H1 (cell line): ENCODE measurements around the gene HS6ST3. TPM values are rescaled to one million over a fixed set of nuclear protein-coding genes. Genes with fewer than 3 reads are reported as not detected.
A peak's percentile ranks its signal among the peaks of the same experiment; 100 is the strongest.

Experiments
- CTCF ChIA-PET: fragments of 300-600 bp; sonication (Branson Sonifier 250); formaldehyde crosslinking; loops from one replicate; lab custom pipeline; 2021; ENCODE audit not compliant: partially characterized antibody; lab: Charles Lee
- POLR2A ChIA-PET: fragments of 300-600 bp; sonication (Branson Sonifier 250); formaldehyde crosslinking; loops from one replicate; lab custom pipeline; 2021; ENCODE audit warnings: inconsistent platforms; ENCODE audit not compliant: partially characterized antibody; lab: Charles Lee
- DNase-seq, 2 experiments: peaks; one replicate each; pipeline versions ENCODE4 v3.0.0 to v3.0.0-alpha.2; 2010 to 2022; ENCODE audit warnings: low spot score in 2 of 2, low read depth in 1 of 2, mixed read lengths in 1 of 2
- FAIRE-seq: peaks from 2 replicates; lab custom pipeline; 2011; peaks lifted over from hg19 to GRCh38; lab: Jason Lieb, UNC
- H2AFZ ChIP-seq: 2 replicates; pipeline ENCODE4 v1.8.1; 2012; ENCODE audit warnings: low read length, inconsistent platforms
- H2AK5ac ChIP-seq: 2 replicates; pipeline ENCODE4 v1.6.1; 2013; ENCODE audit warnings: low read depth, low read length
- H2BK120ac ChIP-seq: replicated peaks from 2 replicates; pipeline ENCODE3; 2013; ENCODE audit warnings: low read depth, low read length, inconsistent platforms
- H2BK12ac ChIP-seq: 2 replicates; pipeline ENCODE4 v1.6.1; 2013; ENCODE audit warnings: low read depth, low read length
- H2BK15ac ChIP-seq: 2 replicates; pipeline ENCODE4 v1.6.1; 2013; ENCODE audit warnings: low read length
- H2BK20ac ChIP-seq: 2 replicates; pipeline ENCODE4 v1.6.1; 2013; ENCODE audit warnings: low read length
- H2BK5ac ChIP-seq: 2 replicates; pipeline ENCODE4 v1.6.1; 2013; ENCODE audit warnings: low read depth, low read length
- H3K14ac ChIP-seq: 2 replicates; pipeline ENCODE4 v1.6.1; 2013; ENCODE audit warnings: inconsistent platforms; ENCODE audit not compliant: insufficient read length
- H3K18ac ChIP-seq: 2 replicates; pipeline ENCODE4 v1.6.1; 2013; ENCODE audit warnings: low read length; ENCODE audit errors: extremely low read depth
- H3K23ac ChIP-seq: 2 replicates; pipeline ENCODE4 v1.6.1; 2013; ENCODE audit warnings: inconsistent platforms; ENCODE audit not compliant: insufficient read length
- H3K23me2 ChIP-seq: 2 replicates; pipeline ENCODE4 v1.6.1; 2013; ENCODE audit warnings: low read depth, low read length
- H3K27ac ChIP-seq: 2 replicates; pipeline ENCODE4 v1.6.1; 2011; ENCODE audit warnings: low read depth, low read length, inconsistent platforms
- H3K27me3 ChIP-seq, 4 experiments: replicated peaks in 1 of 4; 1 replicate in 1 of 4; 2 replicates in 3 of 4; pipeline versions ENCODE4 v1.6.1 to v1.8.1; 2011 to 2013; ENCODE audit warnings: low read length in 3 of 4, mild to moderate bottlenecking in 3 of 4, inconsistent platforms in 2 of 4, mixed read lengths in 2 of 4, moderate library complexity in 1 of 4; ENCODE audit not compliant: control insufficient read depth in 3 of 4, insufficient read depth in 3 of 4; ENCODE audit errors: extremely low read depth in 1 of 4
- H3K36me3 ChIP-seq, 4 experiments: 2 replicates each; pipeline versions ENCODE4 v1.6.1 to v1.8.1; 2011 to 2013; ENCODE audit warnings: mild to moderate bottlenecking in 4 of 4, low read length in 3 of 4, moderate library complexity in 2 of 4, control low read depth in 1 of 4, inconsistent platforms in 1 of 4; ENCODE audit not compliant: insufficient read depth in 4 of 4, control insufficient read depth in 2 of 4
- H3K4ac ChIP-seq: replicated peaks from 2 replicates; pipeline ENCODE3; 2013; ENCODE audit warnings: low read length, low read depth, mixed read lengths, inconsistent platforms; ENCODE audit not compliant: insufficient read length
- H3K4me1 ChIP-seq, 4 experiments: replicated peaks in 1 of 4; 1 replicate in 1 of 4; 2 replicates in 3 of 4; pipeline versions ENCODE4 v1.6.1 to v1.8.1; 2011 to 2013; ENCODE audit warnings: low read length in 3 of 4, inconsistent platforms in 2 of 4, mixed read lengths in 1 of 4; ENCODE audit not compliant: insufficient read depth in 4 of 4, control insufficient read depth in 3 of 4
- H3K4me2 ChIP-seq, 2 experiments: 2 replicates each; pipeline versions ENCODE4 v1.6.1 to v1.8.1; 2011 to 2013; ENCODE audit warnings: low read depth in 2 of 2, low read length in 2 of 2, control low read depth in 1 of 2, inconsistent platforms in 1 of 2, mild to moderate bottlenecking in 1 of 2; ENCODE audit not compliant: insufficient read depth in 1 of 2
- H3K4me3 ChIP-seq, 4 experiments: fragments of 200-600, 300-600 bp in 1 of 4; sonication (generic), shearing (Covaris generic), sonication (Bioruptor Twin) in 1 of 4; 2 replicates each; pipeline versions ENCODE4 v1.5.1 to v1.8.1; 2011 to 2016; ENCODE audit warnings: low read length in 4 of 4, low read depth in 3 of 4, control low read depth in 2 of 4, inconsistent platforms in 2 of 4, mild to moderate bottlenecking in 2 of 4, mixed read lengths in 1 of 4, moderate library complexity in 1 of 4; ENCODE audit not compliant: insufficient read depth in 2 of 4; ENCODE audit errors: extremely low read depth in 1 of 4
- H3K56ac ChIP-seq: replicated peaks from 2 replicates; pipeline ENCODE3; 2013; ENCODE audit warnings: low read depth, mild to moderate bottlenecking, mixed read lengths, low read length, inconsistent platforms; ENCODE audit not compliant: insufficient read length
- H3K79me1 ChIP-seq: 2 replicates; pipeline ENCODE4 v1.6.1; 2013; ENCODE audit warnings: low read depth, low read length, control low read depth
- H3K79me2 ChIP-seq, 2 experiments: 2 replicates each; pipeline versions ENCODE4 v1.6.1 to v1.8.1; 2012 to 2013; ENCODE audit warnings: low read length in 2 of 2, mild to moderate bottlenecking in 2 of 2, inconsistent platforms in 1 of 2; ENCODE audit not compliant: insufficient read depth in 2 of 2, control insufficient read depth in 1 of 2
- H3K9ac ChIP-seq, 4 experiments: replicated peaks in 1 of 4; 1 replicate in 1 of 4; 2 replicates in 3 of 4; pipeline versions ENCODE4 v1.6.1 to v1.8.1; 2011 to 2013; ENCODE audit warnings: low read depth in 3 of 4, low read length in 3 of 4, control low read depth in 2 of 4, mild to moderate bottlenecking in 2 of 4, moderate library complexity in 2 of 4, inconsistent platforms in 1 of 4; ENCODE audit errors: extremely low read depth in 1 of 4
- H3K9me3 ChIP-seq, 2 experiments: 2 replicates each; pipeline versions ENCODE4 v1.6.1 to v1.8.1; 2012 to 2013; ENCODE audit warnings: mild to moderate bottlenecking in 2 of 2, moderate library complexity in 2 of 2, control low read depth in 1 of 2, inconsistent platforms in 1 of 2, low read depth in 1 of 2, low read length in 1 of 2, mixed read lengths in 1 of 2; ENCODE audit not compliant: insufficient read depth in 2 of 2
- H4K20me1 ChIP-seq, 2 experiments: replicated peaks in 1 of 2; 2 replicates each; pipeline versions ENCODE3 to v1.8.1; 2011 to 2013; ENCODE audit warnings: inconsistent platforms in 2 of 2, low read length in 2 of 2, mild to moderate bottlenecking in 1 of 2; ENCODE audit not compliant: insufficient read depth in 2 of 2, control insufficient read depth in 1 of 2
- H4K5ac ChIP-seq: 2 replicates; pipeline ENCODE4 v1.6.1; 2013; ENCODE audit warnings: low read length, low read depth, mixed read lengths, inconsistent platforms; ENCODE audit not compliant: insufficient read length
- H4K8ac ChIP-seq: 2 replicates; pipeline ENCODE4 v1.8.0; 2013; ENCODE audit warnings: mild to moderate bottlenecking, moderate library complexity, low read length, inconsistent platforms; ENCODE audit not compliant: insufficient read depth; ENCODE audit errors: extremely low read depth
- H4K91ac ChIP-seq: replicated peaks from 2 replicates; pipeline ENCODE3; 2013; ENCODE audit warnings: low read length, mixed read lengths, inconsistent platforms; ENCODE audit not compliant: insufficient read length
- CHD2 ChIP-seq: IDR thresholded peaks from 2 replicates; pipeline ENCODE4 v1.6.1; 2012; ENCODE audit warnings: low read length, improper control_type of control experiment
- CREB1 ChIP-seq: IDR thresholded peaks from 2 replicates; pipeline ENCODE4 v1.6.1; 2012; ENCODE audit warnings: inconsistent platforms
- EGR1 ChIP-seq: IDR thresholded peaks from 2 replicates; pipeline ENCODE4 v1.6.1; 2011; ENCODE audit warnings: low read depth, low read length, borderline replicate concordance
- MAFK ChIP-seq: IDR thresholded peaks from 2 replicates; pipeline ENCODE4 v1.6.1; 2012; ENCODE audit warnings: low read depth, mild to moderate bottlenecking, improper control_type of control experiment, low read length
- PHF8 ChIP-seq: fragments of 200-600 bp; sonication (generic); conservative IDR thresholded peaks from 2 replicates; pipeline ENCODE4 v1.7.1; 2012; ENCODE audit warnings: low read depth, mild to moderate bottlenecking, inconsistent platforms, low read length, moderate library complexity
- RAD21 ChIP-seq, 2 experiments: IDR thresholded peaks in 1 of 2; conservative IDR thresholded peaks in 1 of 2; 2 replicates each; pipeline ENCODE4 v1.6.1; 2011; ENCODE audit warnings: low read depth in 2 of 2, low read length in 2 of 2, improper control_type of control experiment in 1 of 2, inconsistent platforms in 1 of 2, mild to moderate bottlenecking in 1 of 2, moderate library complexity in 1 of 2
- RFX5 ChIP-seq: IDR thresholded peaks from 2 replicates; pipeline ENCODE4 v1.6.1; 2011; ENCODE audit warnings: low read depth, low read length, improper control_type of control experiment, borderline replicate concordance
- RNF2 ChIP-seq: fragments of 200-900, 300-1000 bp; sonication (generic); IDR thresholded peaks from 2 replicates; pipeline ENCODE4 v1.7.1; 2016; ENCODE audit warnings: borderline replicate concordance, low read depth, mild to moderate bottlenecking, antibody characterized with exemption, low read length; ENCODE audit not compliant: poor library complexity, severe bottlenecking; ENCODE audit errors: missing control alignments
- SAP30 ChIP-seq: fragments of 300-600 bp; sonication (generic); IDR thresholded peaks from 2 replicates; pipeline ENCODE4 v1.7.1; 2012; ENCODE audit warnings: low read length, moderate library complexity, mild to moderate bottlenecking, inconsistent platforms; ENCODE audit not compliant: insufficient read depth, insufficient replicate concordance
- ZNF274 ChIP-seq: IDR thresholded peaks from 2 replicates; pipeline ENCODE4 v1.7.0; 2012; ENCODE audit warnings: low read length, borderline replicate concordance; ENCODE audit errors: extremely low read depth
- WGBS, 2 experiments: shearing (Covaris generic) in 1 of 2; methylation state at CpG; one replicate each; pipeline versions ENCODE4 v1.1.6 to v1.1.7; 2013 to 2015; ENCODE audit warnings: low lambda C conversion rate in 2 of 2, mixed read lengths in 2 of 2, inconsistent platforms in 1 of 2, low coverage in 1 of 2, missing lambda C conversion rate in 1 of 2; ENCODE audit not compliant: insufficient replicate concordance in 2 of 2, insufficient coverage in 1 of 2, insufficient read length in 1 of 2; ENCODE audit errors: extremely low coverage in 1 of 2, missing lambda C conversion rate in 1 of 2; 5-methylcytosine and 5-hydroxymethylcytosine counted together
- polyA plus RNA-seq, 7 experiments: library from polyadenylated mRNA; depleted of rRNA in 3 of 7; stranded (reverse) in 5 of 7; unstranded in 2 of 7; fragments of >200 nt in 5 of 7; fragments of 200-250 nt in 2 of 7; gene quantifications; 1 replicate in 5 of 7; 2 replicates in 1 of 7; 4 replicates in 1 of 7; pipeline versions ENCODE4 v1.2.1 to v1.2.3, GENCODE V29; 2011 to 2013; ENCODE audit warnings: missing spikeins in 2 of 7, mixed read lengths in 2 of 7
- total RNA-seq: library from RNA; stranded (reverse); fragmentation: NEBNext Ultra II Directional; extraction: Animal tissue kit (Norgen Biotek cat#: 25700); gene quantifications from 2 replicates; pipeline ENCODE4 v1.2.1, GENCODE V29; 2021
- TF ChIP-seq, protein P1 (sequence below): IDR thresholded peaks from 2 replicates; pipeline ENCODE4 v1.6.1; 2012; ENCODE audit warnings: inconsistent platforms

HS6ST3 gene
- total and polyA plus RNA-seq, 2 of the 8 experiments (the other 6 are each of a cell fraction or from before 2014, with no cell fraction given) = 0.45 to 1.2 TPM

DNA sequence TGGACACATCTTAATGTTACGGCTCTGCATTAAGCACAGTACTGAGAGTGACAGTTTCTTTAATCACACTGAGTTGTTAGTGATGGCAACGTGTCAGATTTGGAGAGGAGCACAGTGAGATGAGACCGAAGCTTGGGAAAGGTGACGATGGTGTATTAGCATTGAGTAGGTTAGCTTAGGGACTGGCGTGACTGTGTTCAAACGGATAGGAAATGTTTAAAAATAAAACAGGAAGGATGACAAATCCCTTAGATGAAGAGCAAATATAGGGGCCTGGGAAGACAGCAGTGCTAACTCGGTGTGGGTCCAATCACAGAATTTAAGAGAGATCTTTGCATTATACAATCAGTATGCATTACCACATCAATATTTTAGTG is 384.3 kb downstream of the HS6ST3 start:
- FAIRE-seq (no peak), DNase-seq (no peak)
- H3K14ac ChIP-seq = no peak overlapping the region
- 85% methylated on average over 7 of the region's 7 CpGs; no CpG with 5 or more reads in 1 of the 2 experiments for WGBS, 2 experiments
- H3K9me3 ChIP-seq = no peaks in the 10 kb centered on the region
- no peak overlapping the region for H2BK5ac ChIP-seq
- no peak overlapping the region for H2AFZ ChIP-seq
- no peak overlapping the region for H3K18ac ChIP-seq
- no peak overlapping the region for H3K56ac ChIP-seq
- H2AK5ac ChIP-seq = no peak overlapping the region
- H3K9ac ChIP-seq = no peak overlapping the region
- H4K8ac ChIP-seq = no peak overlapping the region
- H2BK12ac ChIP-seq = peak overlapping the region; percentile 43; the same call in 1 of the 2 replicates
- H2BK20ac ChIP-seq = no peak overlapping the region
- no peaks in the 10 kb centered on the region for H3K36me3 ChIP-seq
- H2BK120ac ChIP-seq = no peak overlapping the region
- ChIA-PET CTCF (interaction anchor here (1.6 kb wide), 1 partner anchor 29 kb away, joined by 5 read pairs; no protein-coding TSS in a partner anchor), POLR2A (interaction anchor here (0.6 kb wide), 1 partner anchor 12 kb away, joined by 3 read pairs; no protein-coding TSS in a partner anchor)
- peaks cover 0 to 9% (median 1%) of the 10 kb centered on the region in 4 experiments; a peak in 4 of 7 replicates for H3K27me3 ChIP-seq
- no peaks in the 10 kb centered on the region for H3K79me2 ChIP-seq
- H4K20me1 ChIP-seq = peaks cover 0 to 1% of the 10 kb centered on the region in 2 experiments
- no peak overlapping the region for H3K4ac ChIP-seq
- no peak overlapping the region for H3K4me2 ChIP-seq
- no peak overlapping the region for H3K4me3 ChIP-seq
- H3K23me2 ChIP-seq = no peaks in the 10 kb centered on the region
- H4K91ac ChIP-seq = no peak overlapping the region
- no peak overlapping the region for H4K5ac ChIP-seq
- H3K4me1 ChIP-seq = peaks cover 0 to 4% (median 2%) of the 10 kb centered on the region in 4 experiments; a peak in 2 of 7 replicates
- H3K27ac ChIP-seq = no peak overlapping the region
- H3K23ac ChIP-seq = no peak overlapping the region
- no peaks in the 10 kb centered on the region for H3K79me1 ChIP-seq
- no peak overlapping the region for H2BK15ac ChIP-seq
- no peak for TF ChIP-seq SAP30
- TF ChIP-seq CREB1 = no peak
- TF ChIP-seq, protein P1, sequence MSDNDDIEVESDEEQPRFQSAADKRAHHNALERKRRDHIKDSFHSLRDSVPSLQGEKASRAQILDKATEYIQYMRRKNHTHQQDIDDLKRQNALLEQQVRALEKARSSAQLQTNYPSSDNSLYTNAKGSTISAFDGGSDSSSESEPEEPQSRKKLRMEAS = no peak
- no peak for TF ChIP-seq MAFK
- no peak for TF ChIP-seq RAD21 (IDR thresholded peaks at IDR 0.05 in 1 of 2, conservative IDR thresholded peaks at IDR 0.05 in 1 of 2; ENCODE audit: low read depth in 2 of 2, low read length in 2 of 2)
- TF ChIP-seq RFX5 = no peak
- no peak for TF ChIP-seq ZNF274
- no peak for TF ChIP-seq CHD2
- no peak for TF ChIP-seq EGR1
- TF ChIP-seq PHF8 = no peak
- no peak for TF ChIP-seq RNF2
